Kidney epithelial cell (primary cell): Measurements from ENCODE around the gene DYNC1I1. TPM values are rescaled to one million over a fixed set of nuclear protein-coding genes. Genes with fewer than 3 reads are reported as not detected.

ENCODE experiments used
- DNase-seq: peaks from one replicate; pipeline ENCODE4 v3.0.0-alpha.2; 2010; ENCODE audit warnings: low read depth
- H3K27me3 ChIP-seq: 2 replicates; pipeline ENCODE4 v1.6.0; 2011; ENCODE audit warnings: low read length; ENCODE audit not compliant: control insufficient read depth, insufficient read depth
- H3K36me3 ChIP-seq: 2 replicates; pipeline ENCODE4 v1.5.1; 2011; ENCODE audit warnings: low read length; ENCODE audit not compliant: control insufficient read depth, insufficient read depth
- H3K4me3 ChIP-seq: 2 replicates; pipeline ENCODE4 v1.5.1; 2011; ENCODE audit warnings: low read depth, mild to moderate bottlenecking, control low read depth, low read length
- total RNA-seq: library from RNA; depleted of rRNA; stranded (reverse); fragments of >200 nt; gene quantifications from 2 replicates; pipeline ENCODE4 v1.2.3, GENCODE V29; 2015
- TF ChIP-seq, protein P1 (sequence below): IDR thresholded peaks from 2 replicates; pipeline ENCODE4 v1.5.1; 2011; ENCODE audit warnings: mild to moderate bottlenecking, moderate library complexity, low read length, control low read depth, inconsistent platforms; ENCODE audit not compliant: insufficient read depth, poor library complexity, severe bottlenecking

The DYNC1I1 gene
- total RNA-seq, 1 donor from 2014 or later = 0.08 TPM

- Histone ChIP-seq H3K36me3 (no peaks in the 10 kb centered on the region), H3K4me3 (no peak overlapping the region), H3K27me3 (no peaks in the 10 kb centered on the region)
- DNase-seq = peak; percentile 56
- TF ChIP-seq, protein P1, sequence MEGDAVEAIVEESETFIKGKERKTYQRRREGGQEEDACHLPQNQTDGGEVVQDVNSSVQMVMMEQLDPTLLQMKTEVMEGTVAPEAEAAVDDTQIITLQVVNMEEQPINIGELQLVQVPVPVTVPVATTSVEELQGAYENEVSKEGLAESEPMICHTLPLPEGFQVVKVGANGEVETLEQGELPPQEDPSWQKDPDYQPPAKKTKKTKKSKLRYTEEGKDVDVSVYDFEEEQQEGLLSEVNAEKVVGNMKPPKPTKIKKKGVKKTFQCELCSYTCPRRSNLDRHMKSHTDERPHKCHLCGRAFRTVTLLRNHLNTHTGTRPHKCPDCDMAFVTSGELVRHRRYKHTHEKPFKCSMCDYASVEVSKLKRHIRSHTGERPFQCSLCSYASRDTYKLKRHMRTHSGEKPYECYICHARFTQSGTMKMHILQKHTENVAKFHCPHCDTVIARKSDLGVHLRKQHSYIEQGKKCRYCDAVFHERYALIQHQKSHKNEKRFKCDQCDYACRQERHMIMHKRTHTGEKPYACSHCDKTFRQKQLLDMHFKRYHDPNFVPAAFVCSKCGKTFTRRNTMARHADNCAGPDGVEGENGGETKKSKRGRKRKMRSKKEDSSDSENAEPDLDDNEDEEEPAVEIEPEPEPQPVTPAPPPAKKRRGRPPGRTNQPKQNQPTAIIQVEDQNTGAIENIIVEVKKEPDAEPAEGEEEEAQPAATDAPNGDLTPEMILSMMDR = no peak
Observed at GRCh38 chr7:96093435-96093834, 321.1 kb downstream of the DYNC1I1 start.

GRCh38 chr7:96097835-96098234 lies 325.5 kb downstream of the DYNC1I1 start:
- no peaks in the 10 kb centered on the region for H3K36me3 ChIP-seq
- TF ChIP-seq, protein P1 = no peak
- no peak overlapping the region for H3K4me3 ChIP-seq
- H3K27me3 ChIP-seq = no peaks in the 10 kb centered on the region
- no peak for DNase-seq

DNA sequence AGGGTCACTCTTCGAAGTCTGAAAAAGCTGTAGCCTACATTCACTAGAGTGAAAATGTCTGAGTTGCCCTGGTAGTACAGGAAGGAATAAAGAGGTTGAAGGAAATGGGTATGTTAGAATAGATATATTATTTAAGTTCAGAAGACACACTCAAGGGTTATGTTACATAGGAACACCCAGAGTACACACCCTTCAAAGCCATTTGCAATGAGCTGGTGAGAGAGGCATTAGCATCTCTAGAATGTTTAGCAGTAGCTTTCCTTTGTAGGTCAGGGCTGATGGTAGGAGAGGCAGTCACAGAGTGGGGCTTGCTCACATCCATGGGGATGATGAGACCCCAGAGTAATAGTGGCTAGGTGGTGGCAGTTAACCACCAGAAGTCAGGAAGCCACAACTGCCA lies 328.4 kb downstream of the DYNC1I1 start:
- Histone ChIP-seq H3K4me3 (no peak overlapping the region), H3K36me3 (no peaks in the 10 kb centered on the region), H3K27me3 (no peaks in the 10 kb centered on the region)
- TF ChIP-seq, protein P1 = no peak
- DNase-seq = no peak

GRCh38 chr7:96102096-96102811 lies 329.9 kb downstream of the DYNC1I1 start:
- Histone ChIP-seq H3K36me3 (no peaks in the 10 kb centered on the region), H3K27me3 (no peaks in the 10 kb centered on the region), H3K4me3 (no peak overlapping the region)
- no peak for DNase-seq
- TF ChIP-seq, protein P1 = no peak

GRCh38 chr7:96104984-96105383 lies 332.6 kb downstream of the DYNC1I1 start:
- TF ChIP-seq, protein P1 = no peak
- Histone ChIP-seq H3K36me3 (no peaks in the 10 kb centered on the region), H3K4me3 (no peak overlapping the region), H3K27me3 (no peaks in the 10 kb centered on the region)
- no peak for DNase-seq

DNA sequence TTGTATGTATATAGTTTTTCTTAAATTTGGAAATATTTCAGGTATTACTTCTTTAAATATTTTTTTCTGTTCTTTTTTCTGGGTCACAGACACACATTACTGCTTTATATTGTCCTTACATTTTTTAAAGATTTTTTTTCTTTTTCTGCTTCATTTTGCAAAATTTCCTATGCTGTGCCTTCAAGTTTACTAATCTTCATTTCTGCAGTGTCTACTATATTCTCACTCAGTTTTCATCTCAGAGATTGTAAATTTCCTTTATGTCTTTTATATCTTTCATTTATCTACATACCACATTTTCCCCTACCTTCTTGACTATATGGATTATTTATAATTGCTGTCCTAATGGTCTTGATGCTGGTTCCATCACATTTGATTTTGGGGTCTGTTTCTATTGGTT lies 339.1 kb downstream of the DYNC1I1 start:
- TF ChIP-seq, protein P1 = no peak
- Histone ChIP-seq H3K27me3 (no peaks in the 10 kb centered on the region), H3K4me3 (no peak overlapping the region), H3K36me3 (no peaks in the 10 kb centered on the region)
- DNase-seq = no peak
